Osteocyte (in vitro differentiated cells): ENCODE results near the gene HSDL2. TPM values are rescaled to one million over a fixed set of nuclear protein-coding genes. Genes with fewer than 3 reads are reported as not detected.
"Not testable (repeated sequence)": the region's sequence is repeated elsewhere in the genome, so short reads cannot be mapped to it uniquely, and the experiment has no call there.

Experiments
- DNase-seq: peaks from one replicate; pipeline ENCODE4 v3.0.0; 2021; ENCODE audit warnings: mixed read lengths; ENCODE audit not compliant: unreplicated experiment; ENCODE audit errors: extremely low spot score
- H3K27ac Mint-ChIP-seq: one replicate; pipeline ENCODE4 v1.8.0; 2021; ENCODE audit warnings: mild to moderate bottlenecking, mixed read lengths; ENCODE audit not compliant: unreplicated experiment
- H3K27me3 Mint-ChIP-seq: one replicate; pipeline ENCODE4 v1.8.0; 2021; ENCODE audit warnings: mixed read lengths; ENCODE audit not compliant: unreplicated experiment
- H3K36me3 Mint-ChIP-seq: one replicate; pipeline ENCODE4 v1.8.0; 2021; ENCODE audit warnings: mixed read lengths; ENCODE audit not compliant: unreplicated experiment
- H3K4me1 Mint-ChIP-seq: one replicate; pipeline ENCODE4 v1.8.0; 2021; ENCODE audit warnings: mixed read lengths; ENCODE audit not compliant: unreplicated experiment
- H3K4me3 Mint-ChIP-seq: one replicate; pipeline ENCODE4 v1.8.0; 2021; ENCODE audit warnings: mild to moderate bottlenecking, moderate library complexity, mixed read lengths; ENCODE audit not compliant: unreplicated experiment
- H3K9me3 Mint-ChIP-seq: one replicate; pipeline ENCODE4 v1.8.0; 2021; ENCODE audit warnings: mixed read lengths; ENCODE audit not compliant: unreplicated experiment
- CTCF ChIP-seq: fragments of 200-600 bp; sonication (generic); IDR thresholded peaks from 2 replicates; pipeline ENCODE4 v1.5.0; 2021; ENCODE audit warnings: antibody characterized with exemption, mild to moderate bottlenecking, moderate library complexity
- total RNA-seq: library from RNA; stranded (reverse); gene quantifications from 2 replicates; pipeline ENCODE4 v1.2.1, GENCODE V29; 2021

The HSDL2 gene
- total RNA-seq, 1 donor from 2014 or later: 19.0 TPM

DNA sequence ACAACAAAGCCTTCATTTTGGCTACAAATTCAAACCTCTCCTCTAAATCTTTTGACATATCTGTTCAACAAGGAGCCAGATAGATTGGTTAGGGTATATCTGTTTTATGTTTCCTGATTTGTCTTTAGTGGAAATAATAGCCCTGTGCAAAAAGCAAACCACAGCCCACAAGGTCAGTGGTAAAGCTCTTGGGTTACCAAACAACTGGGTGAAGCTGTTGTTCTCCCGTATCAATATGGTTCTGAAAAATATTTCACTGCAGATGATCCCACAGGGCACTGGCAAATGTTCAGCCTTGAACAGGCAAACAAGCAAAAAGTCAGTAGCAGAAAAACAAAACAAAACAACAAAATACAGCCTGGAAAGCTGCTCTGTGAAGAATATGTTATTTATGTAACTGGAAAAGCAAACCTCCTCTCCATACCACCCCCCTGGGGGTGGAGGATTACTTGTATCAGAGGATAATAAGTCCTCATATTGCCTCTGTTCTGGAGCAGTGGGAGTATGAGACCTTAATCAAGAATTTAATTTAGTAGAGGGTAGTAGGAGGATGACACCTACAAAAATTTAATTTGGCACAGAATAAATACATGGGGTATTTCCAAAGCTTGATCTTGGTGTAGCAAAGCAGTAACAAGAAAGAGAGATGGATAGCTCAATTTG is 25.7 kb upstream of the HSDL2 start:
- Mint-ChIP-seq H3K27me3 (no peaks in the 10 kb centered on the region), H3K4me1 (no peaks in the 10 kb centered on the region), H3K27ac (no peak overlapping the region), H3K9me3 (no peaks in the 10 kb centered on the region), H3K4me3 (no peak overlapping the region), H3K36me3 (no peaks in the 10 kb centered on the region)
- DNase-seq: no peak
- no peak for TF ChIP-seq CTCF

DNA sequence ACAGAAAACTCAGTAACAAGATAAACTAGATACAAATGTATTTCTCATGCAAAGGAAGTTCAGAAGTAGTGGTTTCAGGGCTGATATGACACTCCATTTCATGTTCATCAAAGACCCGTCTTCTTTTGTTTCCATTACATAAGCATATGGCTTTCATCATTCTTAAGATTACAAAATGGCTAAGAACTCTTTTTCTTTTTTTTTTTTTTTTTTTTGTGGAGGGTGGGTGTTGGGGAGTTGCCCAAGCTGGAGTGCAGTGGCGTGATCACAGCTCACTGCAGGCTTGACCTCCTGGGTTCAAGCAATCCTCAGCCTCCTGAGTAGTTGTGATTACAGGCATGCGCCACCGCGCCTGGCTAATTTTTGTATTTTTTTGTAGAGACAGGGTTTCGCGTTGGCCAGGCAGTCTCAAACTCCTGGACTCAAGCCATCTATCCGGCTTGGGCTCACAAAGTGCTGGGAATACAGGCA is 24.4 kb upstream of the HSDL2 start:
- Mint-ChIP-seq H3K9me3 (no peaks in the 10 kb centered on the region), H3K27ac (no peak overlapping the region), H3K36me3 (no peaks in the 10 kb centered on the region), H3K27me3 (no peaks in the 10 kb centered on the region), H3K4me3 (no peak overlapping the region), H3K4me1 (peaks cover 4% of the 10 kb centered on the region)
- no peak for DNase-seq
- no peak for TF ChIP-seq CTCF

DNA sequence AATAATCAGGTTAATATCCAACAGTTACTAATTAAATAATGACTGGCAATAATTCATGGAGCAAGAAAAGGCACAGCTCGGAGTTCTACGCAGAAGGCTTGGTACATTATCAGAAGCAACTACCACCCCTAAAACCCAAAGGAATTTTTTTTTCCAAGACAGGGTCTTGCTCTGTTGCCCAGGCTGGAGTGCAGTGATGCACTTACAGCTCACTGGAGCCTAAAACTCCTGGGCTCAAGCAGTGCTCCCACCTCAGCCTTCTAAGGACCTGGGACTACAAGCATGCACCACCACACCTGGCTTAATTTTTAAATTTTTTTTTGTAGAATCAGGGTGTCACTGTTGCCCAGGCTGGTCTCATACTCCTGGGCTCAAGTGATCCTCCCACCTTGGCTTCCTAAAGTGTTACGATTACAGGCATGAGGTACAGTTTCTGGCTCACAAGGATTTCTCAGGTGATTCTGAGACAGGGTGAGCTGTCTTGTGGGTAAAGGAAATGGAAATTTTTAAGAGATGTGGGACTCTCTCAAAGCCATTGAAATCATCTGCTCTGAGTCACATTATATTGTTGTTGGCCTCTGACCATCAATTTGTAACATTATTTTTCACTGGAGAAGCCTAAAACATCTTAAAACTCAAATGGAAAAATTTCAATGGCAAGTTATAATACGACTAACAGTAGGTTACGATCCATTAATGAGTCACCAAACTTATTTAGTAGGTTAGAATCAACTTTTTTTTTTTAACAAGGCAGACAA is 19.7 kb upstream of the HSDL2 start:
- peaks cover 3% of the 10 kb centered on the region for H3K9me3 Mint-ChIP-seq
- no peaks in the 10 kb centered on the region for H3K36me3 Mint-ChIP-seq
- no peak overlapping the region for H3K4me3 Mint-ChIP-seq
- peaks cover 10% of the 10 kb centered on the region for H3K4me1 Mint-ChIP-seq
- no peak for DNase-seq
- H3K27me3 Mint-ChIP-seq: no peaks in the 10 kb centered on the region
- no peak overlapping the region for H3K27ac Mint-ChIP-seq
- no peak for TF ChIP-seq CTCF

- H3K4me3 Mint-ChIP-seq: peak overlapping the region; percentile 22
- no peaks in the 10 kb centered on the region for H3K27me3 Mint-ChIP-seq
- peaks cover 10% of the 10 kb centered on the region for H3K4me1 Mint-ChIP-seq
- no peak for DNase-seq
- H3K27ac Mint-ChIP-seq: no peak overlapping the region
- peaks cover 9% of the 10 kb centered on the region for H3K9me3 Mint-ChIP-seq
- TF ChIP-seq CTCF: peak; percentile 63
- H3K36me3 Mint-ChIP-seq: no peaks in the 10 kb centered on the region
Observed at GRCh38 chr9:112361601-112362000, 18.3 kb upstream of the HSDL2 start.

- Mint-ChIP-seq H3K27ac (no peak overlapping the region), H3K4me1 (peaks cover 10% of the 10 kb centered on the region), H3K36me3 (no peaks in the 10 kb centered on the region), H3K9me3 (peaks cover 16% of the 10 kb centered on the region), H3K27me3 (no peaks in the 10 kb centered on the region), H3K4me3 (no peak overlapping the region)
- no peak for DNase-seq
- no peak for TF ChIP-seq CTCF
Observed at GRCh38 chr9:112364761-112365160, 15.1 kb upstream of the HSDL2 start.

DNA sequence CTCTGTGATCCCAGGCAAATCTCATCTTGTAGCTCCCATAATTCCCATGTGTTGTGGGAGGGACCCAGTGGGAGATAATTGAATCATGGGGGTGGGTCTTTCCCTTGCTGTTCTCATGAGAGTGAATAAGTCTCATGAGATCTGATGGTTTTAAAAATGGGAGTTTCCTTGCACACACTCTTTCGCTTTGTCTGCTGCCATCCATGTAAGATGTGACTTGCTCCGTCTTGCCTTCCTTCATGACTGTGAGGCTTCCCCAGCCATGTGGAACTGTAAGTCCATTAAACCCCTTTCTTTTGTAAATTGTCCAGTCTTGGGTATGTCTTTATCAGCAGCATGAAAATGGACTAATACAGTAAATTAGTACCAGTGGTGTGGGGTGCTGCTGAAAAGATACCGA is 14.7 kb upstream of the HSDL2 start:
- not testable (repeated sequence) for H3K27ac Mint-ChIP-seq, H3K36me3 Mint-ChIP-seq, H3K4me3 Mint-ChIP-seq, H3K4me1 Mint-ChIP-seq, H3K27me3 Mint-ChIP-seq, DNase-seq
- H3K9me3 Mint-ChIP-seq: peaks cover 16% of the 10 kb centered on the region
